Gastroesophageal sphincter (tissue), 3 donors: ENCODE measurements around the gene CLPTM1L.

Experiments
- CTCF ChIP-seq, 4 experiments: fragments of 200-600 bp in 2 of 4; fragments of 450-650 bp in 2 of 4; sonication (generic) in 1 of 4; IDR thresholded peaks; one replicate each; pipeline ENCODE4 v1.5.1; 2017 to 2019; ENCODE audit warnings: antibody characterized with exemption in 4 of 4, mild to moderate bottlenecking in 2 of 4, moderate library complexity in 2 of 4
- POLR2A ChIP-seq, 2 donors: fragments of 450-650 bp; IDR thresholded peaks; one replicate each; pipeline ENCODE4 v1.6.1; 2017; ENCODE audit warnings: antibody characterized with exemption in 2 of 2, mild to moderate bottlenecking in 2 of 2, moderate library complexity in 1 of 2

- TF ChIP-seq CTCF (IDR thresholded peaks at IDR 0.05) = no peak
- no peak for TF ChIP-seq POLR2A (IDR thresholded peaks at IDR 0.05)
These were observed 33.4 kb downstream of the CLPTM1L start for GRCh38 chr5:1311439-1312055.
